ENCODE results near the gene GOLGA6L24.
"Not testable (repeated sequence)": the region's sequence is repeated elsewhere in the genome, so short reads cannot be mapped to it uniquely, and the experiment has no call there.

GOLGA6L24 gene

DNA sequence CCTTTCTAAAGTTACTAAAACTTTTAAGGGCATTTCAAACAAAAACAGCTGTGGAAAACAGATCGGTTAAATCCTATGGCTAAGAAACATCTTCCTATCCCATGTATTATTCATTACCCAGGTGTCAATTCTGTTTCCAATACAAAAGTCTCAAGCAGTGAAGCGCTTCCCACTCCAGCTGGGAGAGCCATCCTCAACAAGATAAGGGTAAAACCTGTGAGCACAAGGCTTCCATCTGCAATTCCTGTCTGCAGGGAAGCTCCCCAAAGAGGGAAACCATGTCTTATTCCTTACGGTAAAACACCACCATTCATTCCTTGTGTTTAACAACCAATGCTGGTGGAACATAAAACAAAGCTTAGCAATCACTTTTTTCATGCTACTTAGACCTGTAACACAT lies 39.1 kb downstream of the GOLGA6L24 start:
- H3K27me3 ChIP-seq (replicated peaks; ENCODE audit: control insufficient read depth, insufficient read depth, low read length, poor library complexity, severe bottlenecking); DNase-seq: not testable (repeated sequence)

DNA sequence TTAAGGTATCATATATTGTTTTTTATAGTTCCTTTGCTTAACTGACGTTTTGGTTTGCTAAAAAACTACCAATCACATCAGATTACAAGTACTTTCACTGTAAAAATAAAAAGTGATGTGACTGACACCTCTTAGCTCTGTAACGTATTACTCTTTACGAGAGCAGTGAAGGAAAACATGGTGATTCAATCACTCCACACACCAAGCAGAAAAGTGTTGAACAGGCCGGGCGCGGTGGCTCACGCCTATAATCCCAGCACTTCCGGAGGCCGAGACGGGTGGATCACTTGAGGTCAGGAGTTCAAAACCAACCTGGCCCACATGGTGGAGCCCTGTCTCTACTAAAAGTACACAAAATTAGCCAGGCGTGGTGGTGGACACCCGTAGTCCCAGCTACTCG lies 39.8 kb downstream of the GOLGA6L24 start:
- not testable (repeated sequence) for DNase-seq; H3K4me3 ChIP-seq (ENCODE audit: insufficient read depth, low read depth, low read length, poor library complexity, severe bottlenecking); H3K4me1 ChIP-seq (ENCODE audit: control insufficient read depth, insufficient read depth, low read length, poor library complexity, severe bottlenecking); H3K27me3 ChIP-seq (replicated peaks; ENCODE audit: control insufficient read depth, insufficient read depth, low read length, poor library complexity, severe bottlenecking); H3K36me3 ChIP-seq (ENCODE audit: control insufficient read depth, insufficient read depth, low read length); H3K27ac ChIP-seq (ENCODE audit: insufficient read depth, low read length, poor library complexity, severe bottlenecking); H3K9me3 ChIP-seq (ENCODE audit: control insufficient read depth, low read length)

More for the DNA sequence above, 39.1 kb downstream of the GOLGA6L24 start:
- not testable (repeated sequence) for H3K9me3 ChIP-seq (ENCODE audit: control insufficient read depth, low read length); H3K27ac ChIP-seq (ENCODE audit: insufficient read depth, low read length, poor library complexity, severe bottlenecking); H3K36me3 ChIP-seq (ENCODE audit: control insufficient read depth, insufficient read depth, low read length); H3K4me1 ChIP-seq (ENCODE audit: control insufficient read depth, insufficient read depth, low read length, poor library complexity, severe bottlenecking); H3K4me3 ChIP-seq (ENCODE audit: insufficient read depth, low read depth, low read length, poor library complexity, severe bottlenecking)

DNA sequence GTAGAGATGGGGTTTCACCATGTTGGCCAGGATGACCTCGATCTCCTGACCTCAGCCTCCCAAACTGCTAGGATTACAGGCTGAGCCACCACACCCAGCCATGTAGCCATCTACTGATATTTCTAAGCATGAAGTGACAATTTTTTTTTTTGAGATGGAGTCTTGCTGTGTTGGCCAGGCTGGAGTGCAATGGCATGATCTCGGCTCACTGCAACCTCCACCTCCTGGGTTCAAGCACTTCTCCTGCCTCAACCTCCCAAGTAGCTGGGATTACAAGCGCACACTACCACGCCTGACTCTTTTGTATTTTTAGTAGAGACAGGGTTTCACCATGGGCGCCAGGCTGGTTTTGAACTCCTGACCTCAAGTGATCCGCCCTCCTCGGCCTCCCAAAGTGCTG lies 40.9 kb downstream of the GOLGA6L24 start:
- not testable (repeated sequence) for H3K4me1 ChIP-seq (ENCODE audit: control insufficient read depth, insufficient read depth, low read length, poor library complexity, severe bottlenecking); H3K4me3 ChIP-seq (ENCODE audit: insufficient read depth, low read depth, low read length, poor library complexity, severe bottlenecking); H3K27ac ChIP-seq (ENCODE audit: insufficient read depth, low read length, poor library complexity, severe bottlenecking); H3K9me3 ChIP-seq (ENCODE audit: control insufficient read depth, low read length); H3K36me3 ChIP-seq (ENCODE audit: control insufficient read depth, insufficient read depth, low read length); DNase-seq; H3K27me3 ChIP-seq (replicated peaks; ENCODE audit: control insufficient read depth, insufficient read depth, low read length, poor library complexity, severe bottlenecking)

DNA sequence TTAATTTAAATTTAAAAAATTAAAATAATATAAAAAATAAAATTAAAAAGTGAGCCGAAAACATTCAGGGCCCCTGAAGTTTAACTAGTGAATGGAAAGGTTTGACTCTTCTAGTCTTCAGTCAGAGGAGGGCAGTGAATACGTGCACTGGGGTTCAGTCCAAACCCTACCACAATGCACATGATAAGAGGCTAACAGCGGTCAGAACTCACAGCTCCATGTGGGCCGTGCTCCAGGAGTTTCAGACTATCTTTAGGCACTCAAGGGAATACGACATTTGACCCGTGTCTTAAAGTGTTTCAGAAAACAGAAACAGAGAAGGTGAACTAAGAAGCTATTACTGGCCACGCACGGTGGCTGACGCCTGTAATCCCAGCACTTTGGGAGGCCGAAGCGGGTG lies 47.4 kb downstream of the GOLGA6L24 start:
- H3K36me3 ChIP-seq (ENCODE audit: control insufficient read depth, insufficient read depth, low read length); H3K4me1 ChIP-seq (ENCODE audit: control insufficient read depth, insufficient read depth, low read length, poor library complexity, severe bottlenecking); H3K9me3 ChIP-seq (ENCODE audit: control insufficient read depth, low read length); H3K4me3 ChIP-seq (ENCODE audit: insufficient read depth, low read depth, low read length, poor library complexity, severe bottlenecking); DNase-seq; H3K27me3 ChIP-seq (replicated peaks; ENCODE audit: control insufficient read depth, insufficient read depth, low read length, poor library complexity, severe bottlenecking); H3K27ac ChIP-seq (ENCODE audit: insufficient read depth, low read length, poor library complexity, severe bottlenecking): not testable (repeated sequence)

- not testable (repeated sequence) for H3K9me3 ChIP-seq (ENCODE audit: control insufficient read depth, low read length); H3K4me3 ChIP-seq (ENCODE audit: insufficient read depth, low read depth, low read length, poor library complexity, severe bottlenecking); H3K27ac ChIP-seq (ENCODE audit: insufficient read depth, low read length, poor library complexity, severe bottlenecking); H3K36me3 ChIP-seq (ENCODE audit: control insufficient read depth, insufficient read depth, low read length); H3K4me1 ChIP-seq (ENCODE audit: control insufficient read depth, insufficient read depth, low read length, poor library complexity, severe bottlenecking); DNase-seq; H3K27me3 ChIP-seq (replicated peaks; ENCODE audit: control insufficient read depth, insufficient read depth, low read length, poor library complexity, severe bottlenecking)
These were observed 49.2 kb downstream of the GOLGA6L24 start for GRCh38 chr15:28308718-28309117.

Measured in effector memory CD4-positive, alpha-beta T cell (primary cell).